ENCODE data around the gene NBPF4. TPM values are rescaled to one million over a fixed set of nuclear protein-coding genes. Genes with fewer than 3 reads are reported as not detected.
"Not testable (repeated sequence)": the region's sequence is repeated elsewhere in the genome, so short reads cannot be mapped to it uniquely, and the experiment has no call there.

The NBPF4 gene, protein sequence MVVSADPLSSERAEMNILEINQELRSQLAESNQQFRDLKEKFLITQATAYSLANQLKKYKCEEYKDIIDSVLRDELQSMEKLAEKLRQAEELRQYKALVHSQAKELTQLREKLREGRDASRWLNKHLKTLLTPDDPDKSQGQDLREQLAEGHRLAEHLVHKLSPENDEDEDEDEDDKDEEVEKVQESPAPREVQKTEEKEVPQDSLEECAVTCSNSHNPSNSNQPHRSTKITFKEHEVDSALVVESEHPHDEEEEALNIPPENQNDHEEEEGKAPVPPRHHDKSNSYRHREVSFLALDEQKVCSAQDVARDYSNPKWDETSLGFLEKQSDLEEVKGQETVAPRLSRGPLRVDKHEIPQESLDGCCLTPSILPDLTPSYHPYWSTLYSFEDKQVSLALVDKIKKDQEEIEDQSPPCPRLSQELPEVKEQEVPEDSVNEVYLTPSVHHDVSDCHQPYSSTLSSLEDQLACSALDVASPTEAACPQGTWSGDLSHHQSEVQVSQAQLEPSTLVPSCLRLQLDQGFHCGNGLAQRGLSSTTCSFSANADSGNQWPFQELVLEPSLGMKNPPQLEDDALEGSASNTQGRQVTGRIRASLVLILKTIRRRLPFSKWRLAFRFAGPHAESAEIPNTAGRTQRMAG
- total RNA-seq = not detected
- long read RNA-seq = 0 reads

GRCh38 chr1:108243976-108244375 lies at the start of gene NBPF4:
Gene NBPF4, minus strand, starts transcription at chr1:108244076. Its CDS starts 315 bp downstream, at chr1:108243761.
- DNase-seq; intact Hi-C loops (cut with DNase I); H3K4me3 ChIP-seq; H3K27me3 ChIP-seq (ENCODE audit: low read depth); H3K27ac ChIP-seq; H3K36me3 ChIP-seq; ATAC-seq; H3K4me1 ChIP-seq; H3K9me3 ChIP-seq: not testable (repeated sequence)

DNA sequence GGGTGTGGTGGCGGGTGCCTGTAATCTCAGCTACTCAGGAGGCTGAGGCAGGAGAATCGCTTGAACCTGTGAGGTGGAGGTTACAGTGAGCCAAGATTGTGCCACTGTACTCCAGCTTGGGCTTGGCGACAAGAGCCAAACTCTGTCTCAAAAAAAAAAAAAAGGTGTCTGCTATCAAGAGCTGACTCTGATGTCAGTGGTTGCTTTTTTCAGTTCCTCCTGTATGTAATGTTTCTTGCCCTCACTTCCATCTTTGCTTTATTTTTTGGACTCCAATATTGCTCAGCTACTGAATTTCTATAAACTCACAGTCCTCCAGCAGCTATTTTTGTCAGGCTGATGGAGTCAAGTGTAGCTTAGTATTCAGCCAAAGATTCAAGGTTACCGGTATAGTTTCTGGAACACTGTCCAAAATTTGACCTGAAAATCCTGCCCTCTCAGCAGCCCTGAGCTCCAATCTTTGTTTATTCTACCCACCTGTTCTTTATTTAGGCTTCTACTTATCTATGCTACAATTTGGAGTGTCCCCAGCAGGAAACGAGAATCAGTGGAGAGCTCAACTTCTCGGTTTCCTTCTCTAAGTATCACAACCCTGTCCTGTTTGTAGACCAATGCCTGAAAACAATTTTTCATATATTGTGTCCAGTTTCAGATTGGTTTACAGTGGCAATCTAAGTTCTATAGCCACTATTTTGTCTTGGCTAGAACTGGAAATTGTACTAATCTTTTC lies 38.8 kb upstream of the NBPF4 start:
- H3K4me1 ChIP-seq; H3K27ac ChIP-seq; ATAC-seq; H3K4me3 ChIP-seq; H3K27me3 ChIP-seq (ENCODE audit: low read depth); intact Hi-C loops (cut with DNase I); H3K9me3 ChIP-seq; DNase-seq; H3K36me3 ChIP-seq: not testable (repeated sequence)

DNA sequence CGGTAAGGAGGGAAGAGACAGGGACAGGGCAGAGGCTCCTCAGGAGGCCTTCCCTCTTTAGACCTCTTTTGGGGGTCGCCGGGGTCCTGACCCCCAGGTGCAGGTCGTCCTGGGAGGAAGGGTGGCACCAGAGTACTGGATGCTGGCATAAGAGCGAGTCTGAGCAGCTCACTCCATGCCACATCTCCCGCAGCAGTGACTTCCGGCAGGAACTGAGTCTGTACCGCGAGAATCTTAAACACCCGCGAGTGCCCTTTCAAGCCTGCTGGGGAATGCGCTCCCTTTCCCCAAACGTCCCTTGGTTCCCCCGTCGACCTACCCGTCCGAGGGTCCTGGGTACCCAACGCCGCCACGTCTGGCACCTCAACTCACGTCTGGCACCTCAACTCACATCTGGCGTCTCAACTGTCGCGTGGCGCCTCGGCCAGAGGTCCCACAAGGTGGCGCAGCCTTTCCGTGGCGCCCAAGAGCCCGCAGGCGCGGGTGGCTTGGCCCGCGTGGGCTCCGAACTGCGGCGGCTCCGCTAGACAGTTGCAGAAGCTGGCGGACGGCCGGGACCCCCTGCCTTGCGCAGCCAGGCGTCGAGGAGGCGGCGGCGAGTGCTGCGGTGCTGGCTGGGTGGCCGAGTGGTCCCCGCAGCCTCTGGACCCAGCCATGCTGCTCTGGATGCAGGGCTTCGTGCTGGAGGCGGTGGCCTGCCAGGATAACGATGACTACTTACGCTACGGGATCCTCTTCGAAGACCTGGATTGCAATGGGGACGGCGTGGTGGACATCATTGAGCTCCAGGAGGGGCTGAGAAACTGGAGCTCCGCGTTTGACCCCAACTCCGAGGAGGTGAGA lies 28.8 kb upstream of the NBPF4 start:
- DNase-seq; H3K27ac ChIP-seq; H3K36me3 ChIP-seq; intact Hi-C loops (cut with DNase I); H3K4me3 ChIP-seq; H3K27me3 ChIP-seq (ENCODE audit: low read depth); H3K4me1 ChIP-seq; H3K9me3 ChIP-seq: not testable (repeated sequence)
- ATAC-seq = peak; percentile 47 to 54

- H3K9me3 ChIP-seq; H3K36me3 ChIP-seq; DNase-seq; H3K27ac ChIP-seq; ATAC-seq; intact Hi-C loops (cut with DNase I); H3K4me1 ChIP-seq; H3K27me3 ChIP-seq (ENCODE audit: low read depth); H3K4me3 ChIP-seq: not testable (repeated sequence)
These were observed 23.2 kb upstream of the NBPF4 start for GRCh38 chr1:108267097-108267496.

DNA sequence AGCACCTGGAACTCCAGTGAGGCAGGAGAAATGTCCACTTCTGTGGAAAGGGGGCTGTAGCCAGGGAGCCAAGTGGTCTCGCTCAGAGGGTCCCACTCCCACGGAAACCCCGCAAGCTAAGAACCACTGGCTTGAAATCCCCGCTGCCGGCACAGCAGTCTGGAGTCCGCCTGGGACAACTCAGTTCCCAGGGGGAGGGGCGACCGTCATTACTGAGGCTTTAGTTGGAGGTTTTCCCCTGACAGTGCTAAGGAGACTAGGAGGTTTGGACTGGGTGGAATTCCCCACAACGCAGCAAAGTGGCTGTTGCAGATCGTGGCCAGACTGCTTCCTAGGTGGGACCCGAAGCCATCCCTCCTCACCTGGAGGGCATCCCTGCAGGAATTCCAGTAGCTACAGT lies 18.1 kb upstream of the NBPF4 start:
- ATAC-seq; H3K27me3 ChIP-seq (ENCODE audit: low read depth); H3K9me3 ChIP-seq; H3K36me3 ChIP-seq; H3K4me3 ChIP-seq; DNase-seq; H3K4me1 ChIP-seq; H3K27ac ChIP-seq; intact Hi-C loops (cut with DNase I): not testable (repeated sequence)

DNA sequence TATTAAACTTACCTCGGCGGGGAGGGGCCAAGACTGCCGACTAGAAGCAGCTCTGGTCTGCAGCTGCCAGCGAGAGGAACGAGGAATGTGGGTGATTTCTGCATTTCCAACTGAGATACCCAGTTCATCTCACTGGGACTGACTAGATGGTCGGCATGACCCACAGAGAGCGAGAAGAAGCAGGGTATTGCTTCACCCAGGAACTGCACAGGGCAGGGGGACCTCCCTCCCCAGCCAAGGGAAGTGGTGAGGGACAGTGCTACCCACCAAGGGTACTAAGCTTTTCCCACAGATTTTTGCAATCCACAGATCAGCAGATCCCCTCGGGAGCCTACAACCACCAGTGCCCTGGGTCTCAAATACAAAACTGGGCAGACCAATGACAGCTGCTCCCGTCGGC lies 17.6 kb upstream of the NBPF4 start:
- H3K36me3 ChIP-seq; intact Hi-C loops (cut with DNase I); H3K4me3 ChIP-seq; H3K27me3 ChIP-seq (ENCODE audit: low read depth); H3K9me3 ChIP-seq; ATAC-seq; DNase-seq; H3K27ac ChIP-seq; H3K4me1 ChIP-seq: not testable (repeated sequence)

GRCh38 chr1:108260578-108261259 lies 16.8 kb upstream of the NBPF4 start:
- H3K4me3 ChIP-seq; DNase-seq; ATAC-seq; H3K4me1 ChIP-seq; H3K27ac ChIP-seq; H3K9me3 ChIP-seq; H3K27me3 ChIP-seq (ENCODE audit: low read depth); intact Hi-C loops (cut with DNase I); H3K36me3 ChIP-seq: not testable (repeated sequence)

DNA sequence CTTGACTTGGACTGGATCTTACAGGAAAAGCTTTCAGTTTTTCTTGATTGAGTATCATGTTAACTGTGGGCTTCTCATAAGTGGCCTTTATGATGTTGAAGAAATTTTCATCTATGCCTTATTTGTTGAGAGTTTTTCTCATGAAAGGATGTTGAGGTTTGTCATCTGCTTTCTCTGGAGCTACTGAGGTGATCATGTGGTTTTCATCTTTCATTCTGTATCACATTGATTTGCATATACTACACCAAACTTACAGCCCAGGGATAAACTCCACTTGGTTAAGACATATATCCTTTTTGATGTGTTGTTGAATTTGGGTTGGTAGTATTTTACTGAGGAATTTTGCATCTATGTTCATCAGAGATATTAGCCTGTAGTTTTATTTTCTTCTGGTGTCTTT lies 11.6 kb upstream of the NBPF4 start:
- H3K4me3 ChIP-seq; intact Hi-C loops (cut with DNase I); H3K9me3 ChIP-seq; H3K36me3 ChIP-seq; H3K27me3 ChIP-seq (ENCODE audit: low read depth); DNase-seq; ATAC-seq; H3K4me1 ChIP-seq; H3K27ac ChIP-seq: not testable (repeated sequence)

DNA sequence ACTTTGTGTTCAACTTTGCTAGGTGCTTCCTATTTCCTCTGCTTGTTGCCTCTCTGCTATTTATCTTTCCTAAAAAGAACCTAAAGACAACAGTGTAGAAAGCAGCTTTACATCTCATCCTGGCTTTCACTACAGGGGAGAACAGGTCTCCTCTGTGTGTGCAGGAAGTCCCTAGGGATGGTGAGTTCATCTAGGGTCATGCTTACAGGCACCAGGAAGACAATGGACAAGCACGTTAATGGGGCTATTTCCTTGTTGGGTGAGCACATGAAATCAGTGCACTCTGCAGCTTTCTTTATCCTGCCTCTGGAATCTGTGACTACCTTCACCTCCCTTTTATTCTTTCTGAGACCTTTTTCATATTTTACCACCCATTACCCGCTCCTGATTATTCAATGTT lies 4.5 kb downstream of the NBPF4 start:
- ATAC-seq; H3K9me3 ChIP-seq; H3K36me3 ChIP-seq; H3K4me3 ChIP-seq; DNase-seq; H3K4me1 ChIP-seq; H3K27me3 ChIP-seq (ENCODE audit: low read depth); intact Hi-C loops (cut with DNase I); H3K27ac ChIP-seq: not testable (repeated sequence)

DNA sequence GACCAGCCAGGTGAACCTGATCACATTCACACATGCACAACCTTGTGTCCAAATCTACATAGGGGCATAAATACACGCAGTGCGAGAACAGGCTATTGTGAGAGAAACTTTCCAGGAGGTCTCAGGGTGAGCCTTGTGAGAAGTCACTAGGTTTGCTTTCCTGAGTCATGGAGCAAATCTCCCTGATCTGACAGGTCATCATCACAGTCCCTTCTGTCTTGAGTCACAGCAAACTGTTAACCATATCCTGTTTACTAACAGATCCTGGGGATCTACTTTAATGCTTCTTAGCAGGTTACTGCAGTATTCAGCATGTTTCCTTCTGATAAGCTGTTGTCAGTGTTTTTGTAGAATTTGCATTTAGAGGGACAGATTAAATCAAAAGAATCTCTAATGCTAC lies 8.6 kb downstream of the NBPF4 start:
- H3K36me3 ChIP-seq; H3K27me3 ChIP-seq (ENCODE audit: low read depth); H3K9me3 ChIP-seq; ATAC-seq; H3K4me3 ChIP-seq; intact Hi-C loops (cut with DNase I); H3K4me1 ChIP-seq; DNase-seq; H3K27ac ChIP-seq: not testable (repeated sequence)

DNA sequence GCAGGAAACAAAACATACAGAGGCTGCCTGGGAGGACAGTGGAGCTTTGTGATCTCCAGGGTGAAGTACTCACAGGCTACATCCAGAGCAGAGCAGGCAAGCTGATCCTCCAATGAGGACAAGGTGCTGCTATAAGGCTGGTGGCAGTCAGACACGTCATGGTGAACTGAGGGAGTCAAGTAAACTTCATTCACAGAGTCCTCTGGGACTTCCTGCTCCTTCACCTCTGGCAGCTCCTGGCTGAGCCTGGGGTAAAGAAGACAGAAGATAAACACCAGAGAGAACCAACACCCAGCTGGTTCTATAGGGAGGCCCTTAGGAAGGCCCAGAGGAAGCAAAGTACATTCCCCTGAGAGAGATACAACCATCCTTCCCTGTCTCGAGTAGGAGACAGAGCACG lies 11.7 kb downstream of the NBPF4 start:
- intact Hi-C loops (cut with DNase I); H3K4me1 ChIP-seq; H3K36me3 ChIP-seq; H3K27ac ChIP-seq; H3K4me3 ChIP-seq; H3K9me3 ChIP-seq; ATAC-seq; H3K27me3 ChIP-seq (ENCODE audit: low read depth); DNase-seq: not testable (repeated sequence)

- H3K4me1 ChIP-seq; ATAC-seq; intact Hi-C loops (cut with DNase I); H3K27me3 ChIP-seq (ENCODE audit: low read depth); H3K9me3 ChIP-seq; H3K27ac ChIP-seq; H3K4me3 ChIP-seq; DNase-seq; H3K36me3 ChIP-seq: not testable (repeated sequence)
These were observed 13.9 kb downstream of the NBPF4 start for GRCh38 chr1:108229976-108230375.
